Body of pancreas (tissue), 4 donors: ENCODE data around the gene MMP24.

Experiments
- POLR2A ChIP-seq, 3 donors: fragments of 450-650 bp; IDR thresholded peaks; one replicate each; pipeline ENCODE4 v1.6.1; 2016; ENCODE audit warnings: antibody characterized with exemption in 3 of 3, mild to moderate bottlenecking in 2 of 3
- TF ChIP-seq, protein P1 (sequence below), 7 experiments: fragments of 450-650 bp in 4 of 7; fragments of 200-600 bp in 3 of 7; sonication (generic) in 3 of 7; IDR thresholded peaks; one replicate each; pipeline ENCODE4 v1.5.1; 2016 to 2019; ENCODE audit warnings: antibody characterized with exemption in 7 of 7

DNA sequence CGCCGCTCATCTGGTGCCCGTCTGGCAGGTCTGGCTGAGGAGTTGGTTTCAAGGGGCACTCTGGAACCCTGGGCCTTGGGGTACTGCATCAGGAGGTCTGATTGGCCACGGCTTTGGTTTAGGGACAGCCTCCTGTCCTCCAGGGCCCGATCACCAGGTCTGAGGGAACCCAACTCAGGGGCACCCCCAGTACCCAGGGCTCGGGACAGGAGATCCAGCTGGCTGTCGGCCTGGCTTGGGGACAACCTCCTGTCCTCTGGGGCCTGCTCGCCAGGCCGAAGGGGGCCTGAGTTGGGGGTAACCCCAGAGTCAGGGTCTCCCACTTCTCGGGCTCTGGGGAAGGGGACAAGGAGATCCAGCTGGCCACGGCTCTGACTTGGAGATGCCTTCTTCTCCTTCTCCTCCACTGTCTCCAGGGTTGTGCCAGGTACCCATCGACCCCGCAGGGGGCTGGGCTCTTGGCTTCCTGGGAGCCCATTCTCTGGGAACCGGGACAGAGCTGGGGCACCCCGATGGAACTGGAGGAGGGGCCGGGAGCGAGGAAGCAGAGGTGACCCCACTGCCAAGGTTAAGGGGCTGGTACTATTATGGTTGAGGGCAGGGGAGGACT, 60.5 kb downstream of the MMP24 start:
- TF ChIP-seq, protein P1, sequence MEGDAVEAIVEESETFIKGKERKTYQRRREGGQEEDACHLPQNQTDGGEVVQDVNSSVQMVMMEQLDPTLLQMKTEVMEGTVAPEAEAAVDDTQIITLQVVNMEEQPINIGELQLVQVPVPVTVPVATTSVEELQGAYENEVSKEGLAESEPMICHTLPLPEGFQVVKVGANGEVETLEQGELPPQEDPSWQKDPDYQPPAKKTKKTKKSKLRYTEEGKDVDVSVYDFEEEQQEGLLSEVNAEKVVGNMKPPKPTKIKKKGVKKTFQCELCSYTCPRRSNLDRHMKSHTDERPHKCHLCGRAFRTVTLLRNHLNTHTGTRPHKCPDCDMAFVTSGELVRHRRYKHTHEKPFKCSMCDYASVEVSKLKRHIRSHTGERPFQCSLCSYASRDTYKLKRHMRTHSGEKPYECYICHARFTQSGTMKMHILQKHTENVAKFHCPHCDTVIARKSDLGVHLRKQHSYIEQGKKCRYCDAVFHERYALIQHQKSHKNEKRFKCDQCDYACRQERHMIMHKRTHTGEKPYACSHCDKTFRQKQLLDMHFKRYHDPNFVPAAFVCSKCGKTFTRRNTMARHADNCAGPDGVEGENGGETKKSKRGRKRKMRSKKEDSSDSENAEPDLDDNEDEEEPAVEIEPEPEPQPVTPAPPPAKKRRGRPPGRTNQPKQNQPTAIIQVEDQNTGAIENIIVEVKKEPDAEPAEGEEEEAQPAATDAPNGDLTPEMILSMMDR (IDR thresholded peaks at IDR 0.05): no peak
- no peak for TF ChIP-seq POLR2A (IDR thresholded peaks at IDR 0.05)
